WTC11 (cell line): ENCODE results near the gene FAM114A1. TPM values are rescaled to one million over a fixed set of nuclear protein-coding genes. Genes with fewer than 3 reads are reported as not detected.

ENCODE experiments used
- ATAC-seq: fragments of 200-7000 bp; cut with Tn5 transposase; 2 replicates; pipeline ENCODE4 v1.10.0; 2021; ENCODE audit warnings: mild to moderate bottlenecking, moderate library complexity
- CTCF ChIA-PET: fragments of 300-600 bp; sonication (Branson Sonifier 250); formaldehyde crosslinking; loops from one replicate; lab custom pipeline; 2021; ENCODE audit warnings: antibody characterized with exemption; lab: Charles Lee
- POLR2A ChIA-PET: fragments of 350-600 bp; sonication (Branson Sonifier 250); formaldehyde crosslinking; loops from one replicate; lab custom pipeline; 2021; ENCODE audit warnings: antibody characterized with exemption; lab: Charles Lee
- DNase-seq: peaks from one replicate; pipeline ENCODE4 v3.0.0; 2021; ENCODE audit warnings: low spot score
- H3K27ac Mint-ChIP-seq: 2 replicates; pipeline ENCODE4 v1.8.0; 2021; ENCODE audit warnings: mixed read lengths
- H3K27me3 Mint-ChIP-seq: 2 replicates; pipeline ENCODE4 v1.8.0; 2021; ENCODE audit warnings: low read depth, mild to moderate bottlenecking, moderate library complexity, mixed read lengths
- H3K36me3 Mint-ChIP-seq: 2 replicates; pipeline ENCODE4 v1.8.0; 2021; ENCODE audit warnings: mixed read lengths
- H3K4me1 Mint-ChIP-seq: 2 replicates; pipeline ENCODE4 v1.8.0; 2022; ENCODE audit warnings: mixed read lengths
- H3K4me3 Mint-ChIP-seq: 2 replicates; pipeline ENCODE4 v1.8.0; 2021; ENCODE audit warnings: mild to moderate bottlenecking, moderate library complexity, mixed read lengths
- H3K9me3 Mint-ChIP-seq: 2 replicates; pipeline ENCODE4 v1.8.0; 2021; ENCODE audit warnings: mixed read lengths
- AFF4 ChIP-seq: sonication (generic); formaldehyde crosslinking; IDR thresholded peaks from 2 replicates; pipeline ENCODE4 v1.8.1; 2023; ENCODE audit warnings: mild to moderate bottlenecking, missing genetic modification reagents, borderline replicate concordance
- ATF1 ChIP-seq: sonication (generic); formaldehyde crosslinking; IDR thresholded peaks from 2 replicates; pipeline ENCODE4 v1.8.1; 2023; ENCODE audit warnings: mild to moderate bottlenecking, moderate library complexity, missing genetic modification reagents
- CBFB ChIP-seq: sonication (generic); formaldehyde crosslinking; IDR thresholded peaks from 2 replicates; pipeline ENCODE4 v1.8.1; 2022; ENCODE audit warnings: mild to moderate bottlenecking, low read depth, missing genetic modification reagents
- CREB1 ChIP-seq: sonication (generic); formaldehyde crosslinking; IDR thresholded peaks from 2 replicates; pipeline ENCODE4 v1.8.0; 2023; ENCODE audit warnings: mild to moderate bottlenecking, missing genetic modification reagents
- GTF2I ChIP-seq: fragments of 250-450 bp; sonication (Bioruptor Pico); conservative IDR thresholded peaks from 2 replicates; pipeline ENCODE4 v1.4.0; 2021; ENCODE audit warnings: mild to moderate bottlenecking
- NFE2L1 ChIP-seq: sonication (generic); formaldehyde crosslinking; IDR thresholded peaks from 2 replicates; pipeline ENCODE4 v1.8.1; 2023; ENCODE audit warnings: missing genetic modification reagents
- NR1H2 ChIP-seq: sonication (generic); formaldehyde crosslinking; IDR thresholded peaks from 2 replicates; pipeline ENCODE4 v1.9.0; 2021; ENCODE audit warnings: mild to moderate bottlenecking, moderate library complexity, missing genetic modification reagents
- NR3C1 ChIP-seq: sonication (generic); formaldehyde crosslinking; conservative IDR thresholded peaks from 2 replicates; pipeline ENCODE4 v1.8.1; 2023; ENCODE audit warnings: low read depth, mild to moderate bottlenecking, missing genetic modification reagents
- PRRX2 ChIP-seq: fragments of 250-450 bp; sonication (Bioruptor Pico); IDR thresholded peaks from 2 replicates; pipeline ENCODE4 v1.8.0; 2021; ENCODE audit warnings: mild to moderate bottlenecking
- SMAD4 ChIP-seq: sonication (generic); formaldehyde crosslinking; IDR thresholded peaks from 2 replicates; pipeline ENCODE4 v1.8.0; 2022; ENCODE audit warnings: mild to moderate bottlenecking, missing genetic modification reagents
- SOX15 ChIP-seq: fragments of 250-450 bp; sonication (Bioruptor Pico); IDR thresholded peaks from 2 replicates; pipeline ENCODE4 v1.9.0; 2021; ENCODE audit warnings: mild to moderate bottlenecking
- ZNF263 ChIP-seq: sonication (generic); formaldehyde crosslinking; IDR thresholded peaks from 2 replicates; pipeline ENCODE4 v1.8.1; 2022; ENCODE audit warnings: low read depth, mild to moderate bottlenecking, moderate library complexity, missing genetic modification reagents
- total RNA-seq: library from RNA; stranded (reverse); gene quantifications from 3 replicates; pipeline ENCODE4 v1.2.3, GENCODE V29; 2021
- TF ChIP-seq, protein P1 (sequence below): sonication (generic); formaldehyde crosslinking; IDR thresholded peaks from 2 replicates; pipeline ENCODE4 v1.8.1; 2023; ENCODE audit warnings: mild to moderate bottlenecking, missing genetic modification reagents
- TF ChIP-seq, protein P2 (sequence below): sonication (generic); formaldehyde crosslinking; IDR thresholded peaks from 2 replicates; pipeline ENCODE4 v1.8.1; 2022; ENCODE audit warnings: mild to moderate bottlenecking, missing genetic modification reagents, moderate library complexity, borderline replicate concordance
- TF ChIP-seq, protein P3 (sequence below): sonication (generic); formaldehyde crosslinking; IDR thresholded peaks from 2 replicates; pipeline ENCODE4 v1.8.1; 2022; ENCODE audit warnings: missing genetic modification reagents, borderline replicate concordance
- TF ChIP-seq, protein P4 (sequence below): sonication (generic); formaldehyde crosslinking; IDR thresholded peaks from 2 replicates; pipeline ENCODE4 v1.8.1; 2023; ENCODE audit warnings: mild to moderate bottlenecking, missing genetic modification reagents, moderate library complexity
- TF ChIP-seq, protein P5 (sequence below): sonication (generic); formaldehyde crosslinking; IDR thresholded peaks from 2 replicates; pipeline ENCODE4 v1.8.0; 2022; ENCODE audit warnings: mild to moderate bottlenecking, missing genetic modification reagents
- TF ChIP-seq, protein P6 (sequence below): sonication (generic); formaldehyde crosslinking; IDR thresholded peaks from 2 replicates; pipeline ENCODE4 v1.8.0; 2022; ENCODE audit warnings: mild to moderate bottlenecking, missing genetic modification reagents

FAM114A1 gene
- total RNA-seq, 1 experiment from 2014 or later, result 17.6 TPM

- no peak for ATAC-seq
- Mint-ChIP-seq H3K4me1 (0 out of 2 replicates have a peak, but pooled peaks cover 5% of the 10 kb centered on the region), H3K27me3 (no peaks in the 10 kb centered on the region)
- TF ChIP-seq CBFB (CRISPR knock-in tag) (no peak), ATF1 (CRISPR knock-in tag) (no peak), GTF2I (no peak), NR1H2 (CRISPR knock-in tag) (no peak), NR3C1 (CRISPR knock-in tag) (no peak), SOX15 (CRISPR knock-in tag) (no peak), CREB1 (no peak), PRRX2 (CRISPR knock-in tag) (no peak), NFE2L1 (CRISPR knock-in tag) (no peak), SMAD4 (CRISPR knock-in tag) (no peak), ZNF263 (no peak), AFF4 (CRISPR knock-in tag) (no peak)
- TF ChIP-seq, protein P1, sequence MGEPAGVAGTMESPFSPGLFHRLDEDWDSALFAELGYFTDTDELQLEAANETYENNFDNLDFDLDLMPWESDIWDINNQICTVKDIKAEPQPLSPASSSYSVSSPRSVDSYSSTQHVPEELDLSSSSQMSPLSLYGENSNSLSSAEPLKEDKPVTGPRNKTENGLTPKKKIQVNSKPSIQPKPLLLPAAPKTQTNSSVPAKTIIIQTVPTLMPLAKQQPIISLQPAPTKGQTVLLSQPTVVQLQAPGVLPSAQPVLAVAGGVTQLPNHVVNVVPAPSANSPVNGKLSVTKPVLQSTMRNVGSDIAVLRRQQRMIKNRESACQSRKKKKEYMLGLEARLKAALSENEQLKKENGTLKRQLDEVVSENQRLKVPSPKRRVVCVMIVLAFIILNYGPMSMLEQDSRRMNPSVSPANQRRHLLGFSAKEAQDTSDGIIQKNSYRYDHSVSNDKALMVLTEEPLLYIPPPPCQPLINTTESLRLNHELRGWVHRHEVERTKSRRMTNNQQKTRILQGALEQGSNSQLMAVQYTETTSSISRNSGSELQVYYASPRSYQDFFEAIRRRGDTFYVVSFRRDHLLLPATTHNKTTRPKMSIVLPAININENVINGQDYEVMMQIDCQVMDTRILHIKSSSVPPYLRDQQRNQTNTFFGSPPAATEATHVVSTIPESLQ (CRISPR knock-in tag), result no peak
- TF ChIP-seq, protein P2, sequence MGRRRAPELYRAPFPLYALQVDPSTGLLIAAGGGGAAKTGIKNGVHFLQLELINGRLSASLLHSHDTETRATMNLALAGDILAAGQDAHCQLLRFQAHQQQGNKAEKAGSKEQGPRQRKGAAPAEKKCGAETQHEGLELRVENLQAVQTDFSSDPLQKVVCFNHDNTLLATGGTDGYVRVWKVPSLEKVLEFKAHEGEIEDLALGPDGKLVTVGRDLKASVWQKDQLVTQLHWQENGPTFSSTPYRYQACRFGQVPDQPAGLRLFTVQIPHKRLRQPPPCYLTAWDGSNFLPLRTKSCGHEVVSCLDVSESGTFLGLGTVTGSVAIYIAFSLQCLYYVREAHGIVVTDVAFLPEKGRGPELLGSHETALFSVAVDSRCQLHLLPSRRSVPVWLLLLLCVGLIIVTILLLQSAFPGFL (CRISPR knock-in tag), result no peak
- TF ChIP-seq, protein P3, sequence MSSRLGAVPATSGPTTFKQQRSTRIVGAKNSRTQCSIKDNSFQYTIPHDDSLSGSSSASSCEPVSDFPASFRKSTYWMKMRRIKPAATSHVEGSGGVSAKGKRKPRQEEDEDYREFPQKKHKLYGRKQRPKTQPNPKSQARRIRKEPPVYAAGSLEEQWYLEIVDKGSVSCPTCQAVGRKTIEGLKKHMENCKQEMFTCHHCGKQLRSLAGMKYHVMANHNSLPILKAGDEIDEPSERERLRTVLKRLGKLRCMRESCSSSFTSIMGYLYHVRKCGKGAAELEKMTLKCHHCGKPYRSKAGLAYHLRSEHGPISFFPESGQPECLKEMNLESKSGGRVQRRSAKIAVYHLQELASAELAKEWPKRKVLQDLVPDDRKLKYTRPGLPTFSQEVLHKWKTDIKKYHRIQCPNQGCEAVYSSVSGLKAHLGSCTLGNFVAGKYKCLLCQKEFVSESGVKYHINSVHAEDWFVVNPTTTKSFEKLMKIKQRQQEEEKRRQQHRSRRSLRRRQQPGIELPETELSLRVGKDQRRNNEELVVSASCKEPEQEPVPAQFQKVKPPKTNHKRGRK, result no peak
- TF ChIP-seq, protein P4, sequence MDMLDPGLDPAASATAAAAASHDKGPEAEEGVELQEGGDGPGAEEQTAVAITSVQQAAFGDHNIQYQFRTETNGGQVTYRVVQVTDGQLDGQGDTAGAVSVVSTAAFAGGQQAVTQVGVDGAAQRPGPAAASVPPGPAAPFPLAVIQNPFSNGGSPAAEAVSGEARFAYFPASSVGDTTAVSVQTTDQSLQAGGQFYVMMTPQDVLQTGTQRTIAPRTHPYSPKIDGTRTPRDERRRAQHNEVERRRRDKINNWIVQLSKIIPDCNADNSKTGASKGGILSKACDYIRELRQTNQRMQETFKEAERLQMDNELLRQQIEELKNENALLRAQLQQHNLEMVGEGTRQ, result no peak
- TF ChIP-seq, protein P5, sequence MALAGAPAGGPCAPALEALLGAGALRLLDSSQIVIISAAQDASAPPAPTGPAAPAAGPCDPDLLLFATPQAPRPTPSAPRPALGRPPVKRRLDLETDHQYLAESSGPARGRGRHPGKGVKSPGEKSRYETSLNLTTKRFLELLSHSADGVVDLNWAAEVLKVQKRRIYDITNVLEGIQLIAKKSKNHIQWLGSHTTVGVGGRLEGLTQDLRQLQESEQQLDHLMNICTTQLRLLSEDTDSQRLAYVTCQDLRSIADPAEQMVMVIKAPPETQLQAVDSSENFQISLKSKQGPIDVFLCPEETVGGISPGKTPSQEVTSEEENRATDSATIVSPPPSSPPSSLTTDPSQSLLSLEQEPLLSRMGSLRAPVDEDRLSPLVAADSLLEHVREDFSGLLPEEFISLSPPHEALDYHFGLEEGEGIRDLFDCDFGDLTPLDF (CRISPR knock-in tag), result no peak
- TF ChIP-seq, protein P6, sequence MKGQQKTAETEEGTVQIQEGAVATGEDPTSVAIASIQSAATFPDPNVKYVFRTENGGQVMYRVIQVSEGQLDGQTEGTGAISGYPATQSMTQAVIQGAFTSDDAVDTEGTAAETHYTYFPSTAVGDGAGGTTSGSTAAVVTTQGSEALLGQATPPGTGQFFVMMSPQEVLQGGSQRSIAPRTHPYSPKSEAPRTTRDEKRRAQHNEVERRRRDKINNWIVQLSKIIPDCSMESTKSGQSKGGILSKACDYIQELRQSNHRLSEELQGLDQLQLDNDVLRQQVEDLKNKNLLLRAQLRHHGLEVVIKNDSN, result no peak
- TF ChIP-seq, all 79 proteins: peak for 0
- DNase-seq, result no peak
- no peak overlapping the region for H3K4me3 Mint-ChIP-seq
- POLR2A ChIA-PET, result interaction anchor here (0.5 kb wide), 1 partner anchor 94 kb away, joined by 3 read pairs; no protein-coding TSS in a partner anchor
- H3K9me3 Mint-ChIP-seq, result peaks cover 12% of the 10 kb centered on the region
- H3K27ac Mint-ChIP-seq, result no peak overlapping the region
- no peaks in the 10 kb centered on the region for H3K36me3 Mint-ChIP-seq
- CTCF ChIA-PET, result no interaction called here
Measured at GRCh38 chr4:38964942-38965775, 97.6 kb downstream of the FAM114A1 start.
